ENCODE data around the gene SLC25A26. TPM values are rescaled to one million over a fixed set of nuclear protein-coding genes. Genes with fewer than 3 reads are reported as not detected.

Gene SLC25A26
- total and polyA plus RNA-seq, 2 of the 13 experiments (the other 11 are each of a cell fraction or from before 2014, with no cell fraction given): 23.1 to 32.7 TPM

GRCh38 chr3:66336333-66336766 lies 115.5 kb downstream of the SLC25A26 start:
- TF ChIP-seq ZNF530 (CRISPR knock-in tag; IDR thresholded peaks at IDR 0.05; ENCODE audit: low read depth) (no peak), ARNT (IDR thresholded peaks at IDR 0.05) (no peak), ZNF550 (CRISPR knock-in tag; IDR thresholded peaks at IDR 0.05; ENCODE audit: borderline replicate concordance) (no peak), NKX3-1 (CRISPR knock-in tag; IDR thresholded peaks at IDR 0.05) (no peak), ZFP41 (CRISPR knock-in tag; IDR thresholded peaks at IDR 0.05; ENCODE audit: borderline replicate concordance) (no peak), ZNF468 (CRISPR knock-in tag; IDR thresholded peaks at IDR 0.05) (no peak), NCOA1 (CRISPR knock-in tag; IDR thresholded peaks at IDR 0.05) (no peak), TEF (CRISPR knock-in tag; IDR thresholded peaks at IDR 0.05) (no peak), ZNF318 (CRISPR knock-in tag; IDR thresholded peaks at IDR 0.05) (no peak), SRSF9 (IDR thresholded peaks at IDR 0.05; ENCODE audit: borderline replicate concordance, insufficient read depth, low read depth, low read length, poor library complexity, severe bottlenecking) (no peak), SP2 (CRISPR knock-in tag; IDR thresholded peaks at IDR 0.05) (no peak), ZNF441 (CRISPR knock-in tag; IDR thresholded peaks at IDR 0.05; ENCODE audit: borderline replicate concordance) (no peak), ZFY (CRISPR knock-in tag; IDR thresholded peaks at IDR 0.05) (no peak)
- WGBS (ENCODE audit: low lambda C conversion rate): 89% methylated on average over 4 of the region's 4 CpGs
- no peak overlapping the region for H3K9ac ChIP-seq (ENCODE audit: insufficient read depth, low read depth, low read length)

More at GRCh38 chr3:66336333-66336766, 115.5 kb downstream of the SLC25A26 start:
- DNase-seq (ENCODE audit: low spot score): no peak
- intact Hi-C loops (cut with micrococcal nuclease; ENCODE audit: unreplicated experiment): no loop called here
- in situ Hi-C loops (cut with HindIII; ENCODE audit: extremely low pct_ligation_motif_present, low pct_unique_long_range_greater_than_20kb): no loop called here
- Histone ChIP-seq H3K27ac (ENCODE audit: extremely low read length, insufficient read depth, low read length) (no peak overlapping the region), H3K4me2 (ENCODE audit: low read depth, low read length) (no peak overlapping the region), H4K20me1 (ENCODE audit: insufficient read depth, low read length) (no peaks in the 10 kb centered on the region), H3K9me3 (ENCODE audit: low read length) (no peaks in the 10 kb centered on the region), H3K36me3 (replicated peaks in 1 of 2; ENCODE audit: control insufficient read depth in 1 of 2, insufficient read depth in 2 of 2, low read length in 2 of 2) (no peaks in the 10 kb centered on the region), H3K79me2 (ENCODE audit: insufficient read depth, low read length) (no peaks in the 10 kb centered on the region), H3K27me3 (ENCODE audit: control insufficient read depth in 1 of 2, insufficient read depth in 2 of 2, low read length in 2 of 2) (no peaks in the 10 kb centered on the region), H2AFZ (ENCODE audit: low read length) (no peak overlapping the region), H3K4me1 (ENCODE audit: insufficient read depth, low read length) (0 out of 2 replicates have a peak, but pooled peaks cover 3% of the 10 kb centered on the region), H3K4me3 (replicated peaks in 1 of 3; ENCODE audit: insufficient read depth in 1 of 3, low read depth in 2 of 3, low read length in 3 of 3) (no peak overlapping the region)
- BruUV-seq (replicated peaks): no TSS peak
- no peak for FAIRE-seq
- CTCF ChIA-PET (ENCODE audit: low intra/inter-chr PET ratio, low total read pairs): no interaction called here
- POLR2A ChIA-PET: no interaction called here
- ATAC-seq: no peak
